ENCODE results near the gene ARSG. TPM values are rescaled to one million over a fixed set of nuclear protein-coding genes. Genes with fewer than 3 reads are reported as not detected.

The ARSG gene
- total and polyA plus RNA-seq, 10 of the 15 experiments (the other 5 are each of a cell fraction or from before 2014, with no cell fraction given), result 2.9 to 13.5 (median 7.6) TPM

DNA sequence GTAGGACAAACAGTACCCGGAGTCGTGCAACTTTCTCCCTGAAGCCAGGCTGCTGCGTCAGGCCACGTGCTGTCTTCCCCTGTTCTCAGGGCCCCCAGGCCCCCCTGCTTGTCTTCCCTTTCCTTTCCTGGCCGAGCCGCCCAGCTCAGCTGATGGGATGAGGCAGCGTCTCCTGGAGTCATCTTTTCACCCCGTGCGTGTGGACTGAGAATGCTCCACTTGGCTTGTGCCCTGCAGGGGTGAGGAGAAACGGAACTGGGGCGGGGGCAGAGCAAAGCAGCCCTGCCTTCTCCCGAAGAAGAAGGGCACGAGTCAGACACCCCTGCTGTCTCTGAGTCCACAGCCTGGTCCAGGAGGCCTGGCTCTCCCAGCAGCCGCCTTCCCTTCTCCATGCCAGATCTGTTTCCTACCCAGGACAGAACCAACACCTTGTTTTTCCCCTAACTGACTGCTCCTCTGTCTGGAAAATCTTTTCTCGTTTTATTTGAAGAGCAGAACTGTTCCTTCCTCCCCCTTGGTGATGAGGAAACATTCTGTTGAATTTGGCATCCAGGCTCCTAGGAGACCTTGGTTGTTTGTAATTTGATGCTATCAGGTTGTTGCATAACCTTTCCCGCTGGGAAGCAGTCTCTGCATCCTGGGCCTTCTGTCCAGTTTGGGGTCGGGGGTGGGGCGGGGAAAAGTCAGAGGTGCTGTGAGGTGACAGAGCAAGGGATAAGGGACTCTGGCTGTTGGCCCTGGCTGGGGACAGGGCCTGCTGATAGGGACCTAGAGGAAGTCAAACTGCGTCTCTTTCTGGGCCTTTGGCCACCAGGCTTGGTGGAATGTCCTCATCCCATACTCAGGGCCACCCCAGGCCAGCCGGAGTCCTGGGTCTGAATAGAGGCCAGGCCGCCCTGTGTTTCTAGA is 87.2 kb downstream of the ARSG start:
- no TSS peak for BruUV-seq (replicated peaks)
- Histone ChIP-seq H3K27me3 (replicated peaks in 1 of 2; ENCODE audit: control insufficient read depth in 2 of 2, insufficient read depth in 2 of 2, low read length in 1 of 2) (no peaks in the 10 kb centered on the region; a peak in 1 of 4 replicates), H3K4me1 (ENCODE audit: control insufficient read depth, insufficient read depth, low read length) (no peaks in the 10 kb centered on the region), H3K4me2 (ENCODE audit: control insufficient read depth, insufficient read depth) (no peak overlapping the region), H3K79me2 (ENCODE audit: control insufficient read depth, insufficient read depth, low read length) (no peaks in the 10 kb centered on the region), H2AFZ (ENCODE audit: control insufficient read depth, low read depth, low read length) (no peak overlapping the region), H3K27ac (ENCODE audit: control insufficient read depth, insufficient read depth) (no peak overlapping the region), H4K20me1 (ENCODE audit: control insufficient read depth, insufficient read depth) (no peaks in the 10 kb centered on the region), H3K9ac (ENCODE audit: control insufficient read depth, insufficient read depth, low read length) (no peak overlapping the region), H3K4me3 (no peak overlapping the region), H3K36me3 (ENCODE audit: control insufficient read depth in 2 of 2, insufficient read depth in 2 of 2, low read length in 1 of 2) (no peaks in the 10 kb centered on the region), H3K9me3 (replicated peaks; ENCODE audit: control insufficient read depth, insufficient read depth, low read length) (no peaks in the 10 kb centered on the region)
- SMC1A ChIA-PET (ENCODE audit: uncharacterized antibody, unreplicated experiment), result no interaction called here
- POLR2A ChIA-PET, result no interaction called here
- ATAC-seq (no peak), FAIRE-seq (no peak), DNase-seq (ENCODE audit: low read depth, low spot score) (no peak)
- in situ Hi-C loops (cut with MboI), result no loop called here
- CTCF ChIA-PET, result no interaction called here
- RAD21 ChIA-PET (ENCODE audit: unreplicated experiment), result interaction anchor here (0.7 kb wide), 1 partner anchor 25 kb away, joined by 3 read pairs; no protein-coding TSS in a partner anchor
- intact Hi-C loops (cut with micrococcal nuclease; ENCODE audit: unreplicated experiment), result no loop called here
- WGBS (ENCODE audit: insufficient coverage, insufficient replicate concordance, low lambda C conversion rate, missing lambda C conversion rate), result 57% methylated on average over 21 of the region's 21 CpGs
- TF ChIP-seq PML (IDR thresholded peaks at IDR 0.05; ENCODE audit: low read length) (no peak), ASH2L (IDR thresholded peaks at IDR 0.05; ENCODE audit: borderline replicate concordance, low read depth) (no peak), SPI1 (IDR thresholded peaks at IDR 0.05; ENCODE audit: borderline replicate concordance, insufficient read depth, low read depth, low read length) (no peak), CHD1 (IDR thresholded peaks at IDR 0.05; ENCODE audit: low read depth, low read length) (no peak), IKZF2 (IDR thresholded peaks at IDR 0.05) (no peak), GABPA (IDR thresholded peaks at IDR 0.05; ENCODE audit: low read depth) (no peak), PAX8 (IDR thresholded peaks at IDR 0.05) (no peak), STAT3 (IDR thresholded peaks at IDR 0.05; ENCODE audit: low read depth, low read length) (no peak), NBN (IDR thresholded peaks at IDR 0.05) (no peak), DPF2 (IDR thresholded peaks at IDR 0.05) (no peak), TCF12 (IDR thresholded peaks at IDR 0.05; ENCODE audit: low read depth, low read length) (no peak)
- TF ChIP-seq, protein P1, sequence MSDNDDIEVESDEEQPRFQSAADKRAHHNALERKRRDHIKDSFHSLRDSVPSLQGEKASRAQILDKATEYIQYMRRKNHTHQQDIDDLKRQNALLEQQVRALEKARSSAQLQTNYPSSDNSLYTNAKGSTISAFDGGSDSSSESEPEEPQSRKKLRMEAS (IDR thresholded peaks at IDR 0.05; ENCODE audit: low read depth, low read length), result no peak
- TF ChIP-seq, protein P2, sequence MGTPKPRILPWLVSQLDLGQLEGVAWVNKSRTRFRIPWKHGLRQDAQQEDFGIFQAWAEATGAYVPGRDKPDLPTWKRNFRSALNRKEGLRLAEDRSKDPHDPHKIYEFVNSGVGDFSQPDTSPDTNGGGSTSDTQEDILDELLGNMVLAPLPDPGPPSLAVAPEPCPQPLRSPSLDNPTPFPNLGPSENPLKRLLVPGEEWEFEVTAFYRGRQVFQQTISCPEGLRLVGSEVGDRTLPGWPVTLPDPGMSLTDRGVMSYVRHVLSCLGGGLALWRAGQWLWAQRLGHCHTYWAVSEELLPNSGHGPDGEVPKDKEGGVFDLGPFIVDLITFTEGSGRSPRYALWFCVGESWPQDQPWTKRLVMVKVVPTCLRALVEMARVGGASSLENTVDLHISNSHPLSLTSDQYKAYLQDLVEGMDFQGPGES (IDR thresholded peaks at IDR 0.05), result no peak
- TF ChIP-seq, protein P3, sequence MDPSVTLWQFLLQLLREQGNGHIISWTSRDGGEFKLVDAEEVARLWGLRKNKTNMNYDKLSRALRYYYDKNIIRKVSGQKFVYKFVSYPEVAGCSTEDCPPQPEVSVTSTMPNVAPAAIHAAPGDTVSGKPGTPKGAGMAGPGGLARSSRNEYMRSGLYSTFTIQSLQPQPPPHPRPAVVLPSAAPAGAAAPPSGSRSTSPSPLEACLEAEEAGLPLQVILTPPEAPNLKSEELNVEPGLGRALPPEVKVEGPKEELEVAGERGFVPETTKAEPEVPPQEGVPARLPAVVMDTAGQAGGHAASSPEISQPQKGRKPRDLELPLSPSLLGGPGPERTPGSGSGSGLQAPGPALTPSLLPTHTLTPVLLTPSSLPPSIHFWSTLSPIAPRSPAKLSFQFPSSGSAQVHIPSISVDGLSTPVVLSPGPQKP (IDR thresholded peaks at IDR 0.05; ENCODE audit: low read depth, low read length), result no peak
- TF ChIP-seq, protein P4, sequence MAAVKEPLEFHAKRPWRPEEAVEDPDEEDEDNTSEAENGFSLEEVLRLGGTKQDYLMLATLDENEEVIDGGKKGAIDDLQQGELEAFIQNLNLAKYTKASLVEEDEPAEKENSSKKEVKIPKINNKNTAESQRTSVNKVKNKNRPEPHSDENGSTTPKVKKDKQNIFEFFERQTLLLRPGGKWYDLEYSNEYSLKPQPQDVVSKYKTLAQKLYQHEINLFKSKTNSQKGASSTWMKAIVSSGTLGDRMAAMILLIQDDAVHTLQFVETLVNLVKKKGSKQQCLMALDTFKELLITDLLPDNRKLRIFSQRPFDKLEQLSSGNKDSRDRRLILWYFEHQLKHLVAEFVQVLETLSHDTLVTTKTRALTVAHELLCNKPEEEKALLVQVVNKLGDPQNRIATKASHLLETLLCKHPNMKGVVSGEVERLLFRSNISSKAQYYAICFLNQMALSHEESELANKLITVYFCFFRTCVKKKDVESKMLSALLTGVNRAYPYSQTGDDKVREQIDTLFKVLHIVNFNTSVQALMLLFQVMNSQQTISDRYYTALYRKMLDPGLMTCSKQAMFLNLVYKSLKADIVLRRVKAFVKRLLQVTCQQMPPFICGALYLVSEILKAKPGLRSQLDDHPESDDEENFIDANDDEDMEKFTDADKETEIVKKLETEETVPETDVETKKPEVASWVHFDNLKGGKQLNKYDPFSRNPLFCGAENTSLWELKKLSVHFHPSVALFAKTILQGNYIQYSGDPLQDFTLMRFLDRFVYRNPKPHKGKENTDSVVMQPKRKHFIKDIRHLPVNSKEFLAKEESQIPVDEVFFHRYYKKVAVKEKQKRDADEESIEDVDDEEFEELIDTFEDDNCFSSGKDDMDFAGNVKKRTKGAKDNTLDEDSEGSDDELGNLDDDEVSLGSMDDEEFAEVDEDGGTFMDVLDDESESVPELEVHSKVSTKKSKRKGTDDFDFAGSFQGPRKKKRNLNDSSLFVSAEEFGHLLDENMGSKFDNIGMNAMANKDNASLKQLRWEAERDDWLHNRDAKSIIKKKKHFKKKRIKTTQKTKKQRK (IDR thresholded peaks at IDR 0.05; ENCODE audit: low read depth, low read length), result no peak
